Measurements from ENCODE around the gene ANKRD13D. TPM values are rescaled to one million over a fixed set of nuclear protein-coding genes. Genes with fewer than 3 reads are reported as not detected.
A peak's percentile ranks its signal among the peaks of the same experiment; 100 is the strongest.
"Not testable (repeated sequence)": the region's sequence is repeated elsewhere in the genome, so short reads cannot be mapped to it uniquely, and the experiment has no call there.

The ANKRD13D gene
- total RNA-seq, 1 donor from 2014 or later: 59.4 TPM

GRCh38 chr11:67256477-67257135 lies 32.5 kb upstream of the ANKRD13D start:
- TF ChIP-seq CTCF (IDR thresholded peaks at IDR 0.05): no peak
- Histone ChIP-seq H3K27ac (no peak overlapping the region), H3K4me1 (peaks cover 22% of the 10 kb centered on the region), H3K36me3 (peaks cover 56% of the 10 kb centered on the region), H3K9me3 (no peaks in the 10 kb centered on the region), H3K27me3 (no peaks in the 10 kb centered on the region), H3K4me3 (no peak overlapping the region)
- intact Hi-C loops (cut with DNase I): no loop called here
- no peak for DNase-seq
- ATAC-seq: no peak

DNA sequence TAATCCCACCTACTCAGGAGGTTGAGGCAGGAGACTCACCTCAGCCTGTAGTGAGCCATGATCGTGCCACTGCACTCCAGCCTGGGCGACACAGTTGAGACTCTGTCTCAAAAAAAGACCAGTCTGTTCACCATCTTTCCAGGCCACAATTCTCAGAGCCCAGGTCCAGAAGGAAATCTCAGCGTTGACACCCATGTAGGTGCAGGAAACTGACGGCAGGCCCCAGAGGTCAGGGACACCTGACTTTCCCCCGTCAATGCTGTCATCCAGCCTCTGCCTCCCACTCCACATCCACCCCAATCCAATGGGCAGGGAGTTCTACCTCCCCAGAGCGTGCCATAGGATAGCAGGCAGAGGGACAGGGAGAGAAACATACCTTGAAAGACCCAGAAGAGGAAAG lies 28.7 kb upstream of the ANKRD13D start:
- intact Hi-C loops (cut with DNase I): loop anchor here (5.0 kb wide), 1 partner anchor 57 kb away; no protein-coding TSS in a partner anchor
- Histone ChIP-seq H3K4me1 (peaks cover 24% of the 10 kb centered on the region), H3K4me3 (no peak overlapping the region), H3K36me3 (peaks cover 18% of the 10 kb centered on the region), H3K27me3 (no peaks in the 10 kb centered on the region), H3K27ac (no peak overlapping the region), H3K9me3 (no peaks in the 10 kb centered on the region)
- ATAC-seq (no peak), DNase-seq (no peak)
- no peak for TF ChIP-seq CTCF (IDR thresholded peaks at IDR 0.05)

DNA sequence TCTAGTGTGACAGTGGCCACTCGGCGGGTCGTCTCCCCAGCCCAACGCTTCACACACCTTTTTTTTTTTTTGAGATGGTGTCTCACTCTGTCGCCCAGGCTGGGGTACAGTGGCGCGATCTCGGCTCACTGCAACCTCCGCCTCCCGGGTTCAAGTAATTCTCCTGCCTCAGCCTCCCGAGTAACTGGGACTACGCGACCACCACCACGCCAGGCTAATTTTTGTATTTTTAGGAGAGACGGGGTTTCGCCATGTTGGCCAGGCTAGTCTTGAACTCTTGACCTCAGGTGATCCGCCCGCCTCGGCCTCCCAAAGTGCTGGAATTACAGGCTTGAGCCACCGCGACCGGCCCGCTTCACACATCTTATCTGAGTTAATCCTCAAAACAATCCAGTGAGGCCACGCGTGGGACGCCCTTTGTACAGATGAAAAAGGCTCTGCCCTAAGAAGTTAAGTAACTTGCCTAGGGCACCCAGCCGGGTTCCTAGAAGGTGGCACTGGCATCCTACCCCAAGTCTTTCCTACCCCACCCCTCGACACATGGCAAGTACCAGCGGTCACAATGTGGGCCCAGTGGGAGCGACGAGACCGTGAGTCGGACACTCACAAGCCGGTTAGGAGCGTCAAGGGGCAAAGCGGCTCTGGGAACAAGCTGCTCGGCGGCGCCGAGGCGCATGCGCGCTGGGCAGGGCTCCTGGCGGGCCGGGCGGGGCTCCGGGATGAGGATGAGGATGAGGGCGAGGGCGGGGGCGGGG lies 28.0 kb upstream of the ANKRD13D start:
- intact Hi-C loops (cut with DNase I): loop anchor here (5.0 kb wide), 1 partner anchor 56 kb away; no protein-coding TSS in a partner anchor
- Histone ChIP-seq H3K4me1 (peaks cover 28% of the 10 kb centered on the region), H3K4me3 (peak overlapping the region; percentile 35), H3K36me3 (peaks cover 12% of the 10 kb centered on the region)
- not testable (repeated sequence) for H3K27me3 ChIP-seq, H3K9me3 ChIP-seq, H3K27ac ChIP-seq
- DNase-seq (peak; percentile 82), ATAC-seq (peak; percentile 32)

- Histone ChIP-seq H3K27ac (no peak overlapping the region), H3K36me3 (peaks cover 6% of the 10 kb centered on the region), H3K27me3 (no peaks in the 10 kb centered on the region), H3K9me3 (no peaks in the 10 kb centered on the region), H3K4me1 (peaks cover 29% of the 10 kb centered on the region), H3K4me3 (peak overlapping the region; percentile 35)
- peak; percentile 14 for TF ChIP-seq CTCF (IDR thresholded peaks at IDR 0.05)
- ATAC-seq (no peak), DNase-seq (no peak)
- intact Hi-C loops (cut with DNase I): loop anchor here (5.0 kb wide), 1 partner anchor 56 kb away; no protein-coding TSS in a partner anchor
Observed at GRCh38 chr11:67261640-67261945, 27.5 kb upstream of the ANKRD13D start.

DNA sequence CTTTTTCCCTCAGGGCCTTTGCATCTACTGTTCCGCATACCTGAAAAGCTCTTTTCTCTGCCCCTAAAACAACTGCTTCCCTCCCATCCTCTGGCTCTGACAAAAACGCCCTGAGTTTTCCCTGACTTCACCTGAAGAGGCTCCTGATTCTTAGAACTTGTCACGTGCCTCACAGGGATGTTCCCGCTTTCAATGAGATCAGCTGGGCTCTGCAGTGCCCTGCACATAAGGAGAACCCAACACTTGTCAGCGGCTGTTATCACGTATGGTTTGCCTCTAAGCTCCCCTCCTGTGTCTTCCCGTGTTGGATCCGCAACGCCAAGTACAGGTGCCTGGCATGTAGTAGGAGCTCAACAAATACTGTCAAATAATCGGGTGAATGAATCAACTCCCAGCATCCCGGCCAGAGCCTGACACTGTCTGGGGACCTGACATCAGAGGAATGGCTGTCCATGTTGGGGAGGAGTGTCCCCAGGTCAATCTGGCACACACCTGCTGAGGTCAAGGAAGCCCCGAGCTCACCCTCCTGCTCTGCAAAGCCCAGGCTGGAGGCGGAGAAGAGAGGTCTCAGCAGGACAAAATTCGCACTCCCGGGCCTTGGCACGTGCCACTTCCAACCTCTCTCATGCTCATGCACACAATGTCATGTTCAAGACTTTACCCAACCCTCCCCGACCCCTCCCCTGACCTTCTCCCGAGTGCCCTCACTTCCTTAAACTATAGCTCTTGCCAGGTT lies 27.0 kb upstream of the ANKRD13D start:
- no peak overlapping the region for H3K27ac ChIP-seq
- ATAC-seq (no peak), DNase-seq (peak; percentile 68)
- no peak for TF ChIP-seq CTCF (IDR thresholded peaks at IDR 0.05)
- no peaks in the 10 kb centered on the region for H3K9me3 ChIP-seq
- peaks cover 29% of the 10 kb centered on the region for H3K4me1 ChIP-seq
- intact Hi-C loops (cut with DNase I): loop anchor here (5.0 kb wide), 1 partner anchor 55 kb away; no protein-coding TSS in a partner anchor
- H3K27me3 ChIP-seq: no peaks in the 10 kb centered on the region
- H3K4me3 ChIP-seq: peak overlapping the region; percentile 35
- peaks cover 1% of the 10 kb centered on the region for H3K36me3 ChIP-seq

Measured in upper lobe of right lung (tissue), 1 donor.